Ascending aorta (tissue), 2 donors: Measurements from ENCODE around the gene CACNA2D3. TPM values are rescaled to one million over a fixed set of nuclear protein-coding genes. Genes with fewer than 3 reads are reported as not detected.

Experiments
- DNase-seq, 2 donors: peaks; one replicate each; pipeline ENCODE4 v3.0.0-alpha.2; 2019; ENCODE audit warnings: low spot score in 2 of 2
- H3K27ac ChIP-seq, 2 donors: fragments of 200-600 bp; sonication (generic); one replicate each; pipeline ENCODE4 v1.5.1; 2016 to 2017; ENCODE audit warnings: mild to moderate bottlenecking in 1 of 2
- H3K27me3 ChIP-seq: fragments of 200-600 bp; sonication (generic); one replicate; pipeline ENCODE4 v1.5.1; 2017
- H3K36me3 ChIP-seq, 2 donors: fragments of 200-600 bp; sonication (generic); one replicate each; pipeline ENCODE4 v1.5.1; 2016
- H3K4me1 ChIP-seq, 2 donors: fragments of 200-600 bp; sonication (generic); one replicate each; pipeline ENCODE4 v1.5.1; 2016 to 2017; ENCODE audit warnings: mild to moderate bottlenecking in 1 of 2
- H3K4me3 ChIP-seq, 2 donors: fragments of 200-600 bp; sonication (generic); one replicate each; pipeline ENCODE4 v1.5.1; 2016 to 2017; ENCODE audit warnings: mild to moderate bottlenecking in 1 of 2
- H3K9me3 ChIP-seq, 2 donors: fragments of 200-600 bp; sonication (generic); one replicate each; pipeline ENCODE4 v1.5.1; 2016
- intact Hi-C: fragments of 100-400 bp; cut with DNase I; formaldehyde crosslinking; loops from one replicate; pipeline ENCODE4 v1.15.1; 2023
- total RNA-seq: library from RNA; depleted of rRNA; stranded (reverse); fragments of >200 nt; gene quantifications from one replicate; pipeline ENCODE4 v1.1.0, GENCODE V29; 2016
- TF ChIP-seq, protein P1 (sequence below), 3 experiments: fragments of 200-600 bp in 2 of 3; fragments of 450-650 bp in 1 of 3; sonication (generic) in 2 of 3; IDR thresholded peaks; one replicate each; pipeline ENCODE4 v1.5.1; 2016 to 2019; ENCODE audit warnings: antibody characterized with exemption in 3 of 3, mild to moderate bottlenecking in 1 of 3, moderate library complexity in 1 of 3

Gene CACNA2D3
- total RNA-seq, 1 donor from 2014 or later, result not detected

DNA sequence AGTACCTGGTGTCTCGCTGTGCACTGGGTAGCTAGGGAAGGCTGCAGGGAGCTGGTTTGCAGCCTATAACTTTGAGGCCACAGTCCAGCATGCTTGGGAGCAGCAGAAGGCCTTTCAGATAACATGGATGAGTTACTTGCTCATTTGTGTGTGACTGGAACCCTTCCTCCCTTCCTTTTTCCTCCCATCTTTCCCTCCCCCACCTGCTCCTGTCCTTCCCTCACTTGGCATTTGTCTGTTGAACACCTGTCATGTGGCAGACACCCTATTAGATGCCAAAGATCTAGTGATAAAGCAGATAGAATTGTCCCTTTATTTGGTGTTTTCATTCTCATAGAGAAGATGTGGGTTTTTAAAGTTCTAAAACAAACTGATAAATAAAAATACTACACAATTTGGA, 733.9 kb downstream of the CACNA2D3 start:
- DNase-seq, result no peak
- Histone ChIP-seq H3K4me3 (no peak overlapping the region), H3K4me1 (no peaks in the 10 kb centered on the region), H3K27me3 (no peaks in the 10 kb centered on the region), H3K36me3 (no peaks in the 10 kb centered on the region), H3K27ac (no peak overlapping the region), H3K9me3 (no peaks in the 10 kb centered on the region)
- intact Hi-C loops, result no loop called here
- TF ChIP-seq, protein P1, sequence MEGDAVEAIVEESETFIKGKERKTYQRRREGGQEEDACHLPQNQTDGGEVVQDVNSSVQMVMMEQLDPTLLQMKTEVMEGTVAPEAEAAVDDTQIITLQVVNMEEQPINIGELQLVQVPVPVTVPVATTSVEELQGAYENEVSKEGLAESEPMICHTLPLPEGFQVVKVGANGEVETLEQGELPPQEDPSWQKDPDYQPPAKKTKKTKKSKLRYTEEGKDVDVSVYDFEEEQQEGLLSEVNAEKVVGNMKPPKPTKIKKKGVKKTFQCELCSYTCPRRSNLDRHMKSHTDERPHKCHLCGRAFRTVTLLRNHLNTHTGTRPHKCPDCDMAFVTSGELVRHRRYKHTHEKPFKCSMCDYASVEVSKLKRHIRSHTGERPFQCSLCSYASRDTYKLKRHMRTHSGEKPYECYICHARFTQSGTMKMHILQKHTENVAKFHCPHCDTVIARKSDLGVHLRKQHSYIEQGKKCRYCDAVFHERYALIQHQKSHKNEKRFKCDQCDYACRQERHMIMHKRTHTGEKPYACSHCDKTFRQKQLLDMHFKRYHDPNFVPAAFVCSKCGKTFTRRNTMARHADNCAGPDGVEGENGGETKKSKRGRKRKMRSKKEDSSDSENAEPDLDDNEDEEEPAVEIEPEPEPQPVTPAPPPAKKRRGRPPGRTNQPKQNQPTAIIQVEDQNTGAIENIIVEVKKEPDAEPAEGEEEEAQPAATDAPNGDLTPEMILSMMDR (IDR thresholded peaks at IDR 0.05), result no peak

DNA sequence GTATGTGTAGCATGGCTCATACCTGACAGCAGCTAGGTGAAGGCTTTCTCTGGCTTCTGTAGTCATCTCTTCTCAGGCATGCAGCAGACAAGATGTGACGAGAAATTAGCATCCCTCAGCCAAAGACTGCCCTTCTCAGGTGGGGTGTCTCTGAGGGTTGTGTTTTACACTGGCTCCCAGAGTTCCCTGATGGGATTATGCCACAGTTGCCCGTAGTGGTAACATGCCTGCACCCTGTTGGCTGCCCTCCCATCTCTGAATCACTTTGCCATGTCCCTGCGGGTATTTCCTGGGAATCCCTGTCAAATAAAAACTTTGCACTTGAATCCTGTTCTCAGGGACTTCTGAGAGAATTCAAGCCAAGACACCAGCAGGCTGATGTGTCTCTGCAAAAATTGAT, 735.0 kb downstream of the CACNA2D3 start:
- no peak overlapping the region for H3K27ac ChIP-seq
- no peaks in the 10 kb centered on the region for H3K36me3 ChIP-seq
- H3K4me3 ChIP-seq, result no peak overlapping the region
- TF ChIP-seq, protein P1 (IDR thresholded peaks at IDR 0.05), result no peak
- intact Hi-C loops, result no loop called here
- DNase-seq, result no peak
- no peaks in the 10 kb centered on the region for H3K27me3 ChIP-seq
- H3K9me3 ChIP-seq, result no peaks in the 10 kb centered on the region
- no peaks in the 10 kb centered on the region for H3K4me1 ChIP-seq

DNA sequence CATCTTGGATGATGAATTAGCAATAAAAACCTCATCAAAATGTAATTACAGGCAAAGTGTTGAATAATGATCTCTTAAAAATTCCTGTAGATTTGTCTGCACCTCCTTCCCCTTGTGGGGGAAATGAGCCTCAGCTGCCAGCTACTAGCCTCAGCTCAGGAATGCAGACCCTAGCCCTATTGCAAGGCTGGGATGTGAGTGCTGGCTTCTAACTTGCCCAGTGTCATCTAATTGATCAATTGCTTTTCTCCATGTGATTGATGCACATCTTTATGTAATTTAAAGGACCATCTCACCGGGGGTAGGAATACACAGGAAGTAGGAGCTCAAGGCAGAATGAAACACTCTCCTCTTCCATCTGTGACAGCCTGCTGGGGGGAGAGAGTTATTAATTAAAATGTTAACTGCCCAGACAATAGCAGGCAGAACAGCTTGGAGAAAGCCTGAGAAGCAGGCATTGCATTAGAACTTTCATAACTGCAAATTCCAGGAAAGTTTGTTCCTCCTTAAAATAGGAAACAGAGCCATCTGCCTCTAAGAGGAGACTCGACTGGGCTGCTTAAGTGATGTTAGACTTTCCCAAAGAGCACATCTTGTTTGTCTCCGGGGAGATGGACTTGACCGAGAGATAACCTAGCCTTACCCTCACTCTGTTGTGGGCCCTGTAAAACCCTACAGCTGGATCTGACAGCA, 735.9 kb downstream of the CACNA2D3 start:
- intact Hi-C loops, result no loop called here

DNA sequence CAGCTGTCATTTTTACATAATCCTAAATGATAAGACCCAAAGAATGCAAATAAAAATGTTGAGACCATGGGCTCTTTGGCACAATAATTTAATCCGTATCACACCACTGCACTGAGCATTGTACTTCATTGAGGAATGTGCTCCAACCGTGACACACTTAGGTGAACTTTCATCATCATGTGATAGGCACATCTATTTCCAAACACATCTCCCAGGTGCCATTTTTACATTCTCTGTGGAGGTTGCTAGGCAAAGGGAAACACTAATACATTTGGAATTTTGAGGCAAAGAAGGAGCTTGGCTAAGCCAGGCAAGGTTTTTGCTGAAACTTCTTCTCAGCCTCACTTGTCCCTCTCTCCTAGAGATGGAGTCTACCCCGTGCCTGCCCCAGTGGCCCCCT, 736.8 kb downstream of the CACNA2D3 start:
- intact Hi-C loops, result no loop called here
- Histone ChIP-seq H3K4me1 (no peaks in the 10 kb centered on the region), H3K27ac (no peak overlapping the region), H3K9me3 (no peaks in the 10 kb centered on the region), H3K36me3 (no peaks in the 10 kb centered on the region), H3K4me3 (no peak overlapping the region), H3K27me3 (no peaks in the 10 kb centered on the region)
- DNase-seq, result no peak
- TF ChIP-seq, protein P1 (IDR thresholded peaks at IDR 0.05), result no peak

More for the DNA sequence above, 735.9 kb downstream of the CACNA2D3 start:
- no peak overlapping the region for H3K27ac ChIP-seq
- no peaks in the 10 kb centered on the region for H3K36me3 ChIP-seq
- no peak overlapping the region for H3K4me3 ChIP-seq
- DNase-seq, result no peak
- TF ChIP-seq, protein P1 (IDR thresholded peaks at IDR 0.05), result no peak
- H3K27me3 ChIP-seq, result no peaks in the 10 kb centered on the region
- H3K9me3 ChIP-seq, result no peaks in the 10 kb centered on the region
- H3K4me1 ChIP-seq, result no peaks in the 10 kb centered on the region

DNA sequence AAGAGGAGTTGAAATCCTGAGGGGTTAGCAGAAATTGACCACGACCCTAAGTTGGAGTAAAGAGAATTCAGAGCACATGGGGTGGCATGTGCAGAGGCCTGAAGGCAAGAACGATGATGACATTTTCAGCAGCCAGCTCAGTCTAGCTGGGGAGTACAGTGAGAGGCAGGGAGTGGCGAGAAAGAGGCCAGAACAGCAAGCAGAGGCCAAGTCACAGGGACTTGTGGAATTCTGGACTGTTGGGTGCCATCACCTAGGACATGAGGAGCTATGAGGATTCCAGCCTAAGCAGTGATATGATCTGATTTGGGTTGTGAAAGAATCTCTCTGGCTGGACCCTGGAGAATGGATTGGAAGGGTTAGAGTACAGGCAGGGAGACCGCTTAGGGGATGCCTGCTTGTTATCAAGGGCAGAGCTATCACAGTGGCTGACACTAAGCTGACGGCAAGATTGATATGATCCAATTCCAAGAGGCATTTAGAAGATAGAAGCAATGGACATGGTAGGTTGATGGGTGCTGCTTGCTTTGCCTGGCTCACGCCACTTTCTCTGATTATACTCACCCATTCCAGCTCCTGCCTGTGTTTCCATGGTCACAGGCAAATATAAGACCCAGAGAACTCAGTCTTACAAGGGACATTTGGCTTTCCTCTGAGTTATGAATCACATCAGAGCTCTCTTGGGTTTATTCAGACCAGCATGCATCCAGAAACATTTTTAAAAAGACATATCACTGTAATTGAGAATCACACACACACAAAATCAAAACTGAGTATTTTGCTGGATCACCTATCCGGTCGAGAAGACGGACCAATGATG, 739.1 kb downstream of the CACNA2D3 start:
- TF ChIP-seq, protein P1 (IDR thresholded peaks at IDR 0.05), result no peak
- H3K9me3 ChIP-seq, result no peaks in the 10 kb centered on the region
- no peak for DNase-seq
- H3K27ac ChIP-seq, result no peak overlapping the region
- no peaks in the 10 kb centered on the region for H3K4me1 ChIP-seq
- no peaks in the 10 kb centered on the region for H3K27me3 ChIP-seq
- intact Hi-C loops, result no loop called here
- no peaks in the 10 kb centered on the region for H3K36me3 ChIP-seq
- H3K4me3 ChIP-seq, result no peak overlapping the region
